ENCODE results near the gene MYO5A.
"Not testable (repeated sequence)": the region's sequence is repeated elsewhere in the genome, so short reads cannot be mapped to it uniquely, and the experiment has no call there.

The MYO5A gene

DNA sequence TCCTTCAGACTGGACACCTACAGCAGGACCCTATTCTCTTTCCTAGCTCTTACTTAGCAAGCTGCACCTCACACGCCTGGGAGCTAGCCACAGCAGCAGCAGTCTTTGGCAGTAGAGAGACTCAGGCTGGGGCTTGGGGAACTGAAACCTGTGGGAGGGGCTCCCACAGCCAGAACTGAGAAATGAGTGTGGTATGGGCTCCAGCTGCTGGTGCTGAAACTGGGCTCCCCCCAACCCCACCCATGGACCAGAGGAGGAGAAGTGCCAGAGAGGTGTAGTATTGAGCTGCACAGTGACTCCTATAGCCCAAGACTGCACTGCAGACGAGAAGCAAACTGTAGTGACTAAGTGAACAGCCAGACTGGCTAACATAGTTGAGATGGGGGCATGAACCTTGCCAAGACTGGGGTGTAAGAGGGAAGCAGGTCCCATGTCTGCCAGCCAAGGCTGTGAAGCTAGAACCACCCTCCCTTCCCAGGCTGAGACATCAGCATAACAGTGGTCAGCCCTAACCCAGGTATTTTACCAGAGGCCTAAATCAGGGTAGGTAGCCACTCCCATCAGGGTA lies 62.5 kb downstream of the MYO5A start:
- in situ Hi-C loops (cut with MboI; ENCODE audit: low sequenced_read_pairs), result no loop called here

DNA sequence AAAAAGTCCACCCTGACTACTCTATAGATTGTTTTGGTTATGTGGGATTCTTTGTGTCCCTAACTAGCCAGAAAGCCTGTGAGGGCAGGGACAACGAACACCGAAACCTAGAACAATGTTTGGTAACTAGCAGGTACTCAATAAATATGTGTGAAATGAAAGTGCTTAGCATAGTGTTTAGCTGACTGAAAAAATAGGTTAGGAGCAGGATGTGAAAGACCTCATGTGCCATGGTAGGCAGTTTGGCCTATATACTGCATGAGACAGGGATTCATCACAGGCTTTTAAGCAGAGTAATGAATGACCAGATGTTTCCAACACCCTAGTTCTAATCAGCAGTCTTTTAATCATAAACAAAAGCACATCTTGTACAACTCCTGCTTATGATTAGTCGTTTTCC lies 64.2 kb downstream of the MYO5A start:
- in situ Hi-C loops (cut with MboI; ENCODE audit: low sequenced_read_pairs), result no loop called here

DNA sequence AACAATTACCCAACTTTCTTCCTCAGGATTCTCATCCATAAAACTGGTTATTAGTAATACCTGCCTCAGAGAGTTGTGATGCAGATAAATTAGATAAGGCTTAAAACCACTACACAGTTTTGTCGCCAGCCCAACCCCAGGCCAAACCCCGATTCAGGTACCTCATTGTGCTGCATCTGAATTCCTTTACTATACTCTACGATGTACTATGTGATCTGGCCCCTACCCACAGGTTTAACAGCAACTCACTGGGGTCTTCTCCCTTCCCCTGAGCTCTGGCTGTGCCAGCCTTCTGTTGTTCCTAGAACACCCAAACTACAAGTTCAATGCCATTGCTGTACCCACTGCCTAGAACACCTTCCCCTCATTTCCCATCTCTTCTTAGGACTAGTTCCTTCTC lies 64.6 kb downstream of the MYO5A start:
- in situ Hi-C loops (cut with MboI; ENCODE audit: low sequenced_read_pairs), result no loop called here

DNA sequence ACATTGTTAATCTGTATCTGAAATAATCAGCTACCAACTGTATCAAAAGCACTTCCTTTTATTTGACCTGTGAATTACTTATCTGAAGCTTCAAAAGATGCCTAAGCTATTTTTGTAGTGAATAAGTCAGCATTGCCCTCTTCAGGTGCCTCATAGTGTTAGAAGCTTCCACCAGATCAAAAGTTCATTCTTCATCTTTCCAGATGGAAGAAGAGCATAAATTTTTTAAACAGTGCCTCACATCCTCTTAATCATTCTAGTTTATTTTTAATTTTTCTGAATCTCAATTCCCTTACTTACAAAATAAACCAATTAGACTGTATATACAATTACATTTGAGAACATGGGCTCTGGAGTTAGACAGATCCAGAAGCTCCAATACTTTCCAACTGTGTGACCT lies 65.0 kb downstream of the MYO5A start:
- in situ Hi-C loops (cut with MboI; ENCODE audit: low sequenced_read_pairs), result no loop called here

DNA sequence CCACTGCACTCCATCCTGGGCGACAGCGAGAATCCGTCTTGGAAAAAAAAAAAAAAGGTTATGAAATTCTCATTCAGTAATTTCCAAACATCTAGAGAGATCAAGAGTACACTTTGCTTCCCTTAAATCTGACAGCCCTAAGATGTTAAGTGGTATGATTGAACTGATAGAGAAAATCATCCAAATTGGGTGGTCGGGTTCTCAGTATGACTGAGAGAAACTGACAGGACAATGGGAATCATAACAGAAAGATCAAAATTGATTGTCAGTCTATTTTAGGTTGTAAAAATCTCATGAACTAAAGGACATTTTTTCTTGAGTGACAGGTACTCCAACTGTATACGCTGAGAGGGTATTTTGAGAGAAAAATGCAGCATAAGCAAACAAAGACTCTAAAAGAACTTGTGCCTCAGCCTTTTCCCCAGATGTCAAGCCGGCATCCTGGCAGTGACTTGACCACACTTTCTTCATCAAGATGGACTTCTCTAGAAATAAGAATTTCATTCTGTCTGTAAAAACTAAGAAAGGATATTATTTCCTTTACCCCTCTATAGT lies 65.8 kb downstream of the MYO5A start:
- in situ Hi-C loops (cut with MboI; ENCODE audit: low sequenced_read_pairs), result no loop called here

DNA sequence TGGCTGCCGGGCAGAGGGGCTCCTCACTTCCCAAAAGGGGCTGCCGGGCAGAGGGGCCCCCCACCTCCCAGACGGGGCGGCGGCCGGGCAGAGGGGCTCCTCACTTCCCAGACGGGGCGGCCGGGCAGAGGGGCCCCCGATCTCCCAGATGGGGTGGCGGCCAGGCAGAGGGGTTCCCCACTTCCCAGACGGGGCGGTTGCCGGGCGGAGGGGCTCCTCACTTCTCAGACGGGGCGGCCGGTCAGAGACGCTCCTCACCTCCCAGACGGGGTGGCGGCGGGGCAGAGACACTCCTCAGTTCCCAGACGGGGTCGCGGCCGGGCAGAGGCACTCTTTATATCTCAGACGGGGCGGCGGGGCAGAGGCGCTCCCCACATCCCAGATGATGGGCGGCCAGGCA lies 69.0 kb downstream of the MYO5A start:
- in situ Hi-C loops (cut with MboI; ENCODE audit: low sequenced_read_pairs), result not testable (repeated sequence)

DNA sequence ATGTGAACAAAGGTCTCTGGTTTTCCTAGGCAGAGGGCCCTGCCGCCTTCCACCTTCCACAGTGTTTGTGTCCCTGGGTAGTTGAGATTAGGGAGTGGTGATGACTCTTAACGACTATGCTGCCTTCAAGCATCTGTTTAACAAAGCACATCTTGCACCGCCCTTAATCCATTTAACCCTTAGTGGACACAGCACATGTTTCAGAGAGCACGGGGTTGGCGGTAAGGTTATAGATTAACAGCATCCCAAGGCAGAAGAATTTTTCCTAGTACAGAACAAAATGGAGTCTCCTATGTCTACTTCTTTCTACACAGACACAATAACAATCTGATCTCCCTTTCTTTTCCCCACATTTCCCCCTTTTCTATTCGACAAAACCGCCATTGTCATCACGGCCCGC lies 69.4 kb downstream of the MYO5A start:
- in situ Hi-C loops (cut with MboI; ENCODE audit: low sequenced_read_pairs), result not testable (repeated sequence)

DNA sequence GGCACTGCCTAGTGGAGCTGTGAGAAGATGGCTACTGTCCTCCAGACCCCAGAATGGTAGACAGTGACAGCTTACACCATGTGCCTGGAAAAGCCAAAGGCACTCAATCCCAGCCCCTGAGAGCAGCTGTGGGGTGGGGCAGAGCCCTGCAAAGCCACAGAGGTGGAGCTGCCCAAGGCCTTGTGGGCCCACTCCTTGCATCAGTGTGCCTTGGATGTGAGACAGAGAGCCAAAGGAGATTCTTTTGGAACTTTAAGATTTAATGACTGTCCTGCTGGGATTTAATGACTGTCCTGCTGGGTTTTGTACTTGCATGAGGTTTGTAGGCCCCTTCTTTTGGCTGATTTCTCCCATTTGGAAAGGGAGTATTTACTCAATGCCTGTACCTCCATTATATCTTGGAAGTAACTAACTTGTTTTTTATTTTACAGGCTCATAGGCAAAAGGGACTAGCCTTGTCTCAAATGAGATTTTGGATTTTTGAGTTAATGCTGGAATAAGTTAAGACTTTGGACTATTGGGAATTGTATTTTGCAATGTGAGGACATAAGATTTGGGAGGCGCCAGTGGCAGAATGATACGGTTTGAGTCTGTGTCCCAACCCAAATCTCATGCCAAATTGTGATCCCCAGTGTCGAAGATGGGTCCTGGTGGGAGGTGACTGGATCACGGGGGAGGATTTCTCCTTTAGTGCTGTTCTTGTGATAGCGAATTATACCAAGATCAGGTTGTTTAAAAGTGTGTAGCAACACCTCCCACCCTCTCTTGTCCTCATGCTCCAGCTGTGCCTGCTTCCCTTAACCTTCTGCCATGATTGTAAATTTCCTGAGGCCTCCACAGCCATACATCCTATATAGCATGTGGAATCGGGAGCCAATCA lies 80.4 kb downstream of the MYO5A start:
- in situ Hi-C loops (cut with MboI; ENCODE audit: low sequenced_read_pairs), result no loop called here

DNA sequence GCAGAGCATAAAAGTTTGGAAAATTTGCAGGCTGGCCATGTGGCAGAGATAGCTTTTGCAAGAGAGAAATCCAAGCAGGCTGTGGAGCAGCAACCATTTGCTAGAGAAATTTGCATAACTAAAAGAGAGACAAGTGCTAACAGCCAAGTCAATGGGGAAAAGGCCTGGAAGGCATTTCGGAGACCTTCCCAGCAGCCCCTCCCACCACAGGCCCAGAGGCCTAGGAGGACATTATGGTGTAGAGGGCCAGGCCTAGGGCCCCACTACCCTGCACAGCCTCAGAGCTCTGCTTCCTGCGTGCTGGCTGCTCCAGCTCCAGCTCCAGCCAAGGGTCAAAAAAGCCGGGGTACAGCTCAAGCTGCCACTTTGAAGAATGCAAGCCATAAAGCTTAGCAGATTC lies 82.7 kb downstream of the MYO5A start:
- in situ Hi-C loops (cut with MboI; ENCODE audit: low sequenced_read_pairs), result no loop called here

DNA sequence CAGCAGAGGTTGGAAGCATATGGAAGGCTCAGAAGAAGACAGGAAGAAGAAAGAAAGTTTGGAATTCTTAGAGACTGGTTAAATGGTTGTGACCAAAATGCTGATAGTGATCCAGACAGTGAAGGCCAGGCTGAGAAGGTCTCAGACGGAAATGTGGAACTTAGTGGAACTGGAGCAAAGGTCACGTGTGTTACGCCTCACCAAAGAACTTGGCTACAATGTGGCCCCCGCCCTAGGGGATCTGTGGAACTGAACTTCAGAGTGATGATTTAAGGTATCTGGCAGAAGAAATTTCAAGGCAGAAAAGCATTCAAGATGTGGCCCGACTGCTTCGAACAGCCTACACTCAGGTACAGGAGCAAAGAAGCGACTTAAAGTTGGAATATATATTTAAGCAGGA lies 83.1 kb downstream of the MYO5A start:
- in situ Hi-C loops (cut with MboI; ENCODE audit: low sequenced_read_pairs), result no loop called here

DNA sequence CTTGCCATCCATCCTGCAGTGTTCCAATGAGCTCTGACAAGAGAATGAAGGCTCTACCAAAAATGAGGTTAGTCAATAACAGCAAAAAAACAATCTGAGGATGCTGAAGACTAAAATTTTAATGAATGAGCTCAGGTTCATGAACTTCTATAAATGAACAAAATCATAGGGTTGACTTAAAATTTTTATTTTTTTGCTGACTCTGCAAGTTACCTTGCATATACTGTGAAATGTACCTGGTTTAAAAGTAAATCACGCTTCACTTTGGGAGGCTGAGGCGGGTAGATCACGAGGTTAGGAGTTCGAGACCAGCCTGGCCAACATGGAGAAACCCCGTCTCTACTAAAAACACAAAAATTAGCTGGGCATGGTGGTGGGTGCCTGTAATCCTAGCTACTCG lies 85.5 kb downstream of the MYO5A start:
- in situ Hi-C loops (cut with MboI; ENCODE audit: low sequenced_read_pairs), result not testable (repeated sequence)

DNA sequence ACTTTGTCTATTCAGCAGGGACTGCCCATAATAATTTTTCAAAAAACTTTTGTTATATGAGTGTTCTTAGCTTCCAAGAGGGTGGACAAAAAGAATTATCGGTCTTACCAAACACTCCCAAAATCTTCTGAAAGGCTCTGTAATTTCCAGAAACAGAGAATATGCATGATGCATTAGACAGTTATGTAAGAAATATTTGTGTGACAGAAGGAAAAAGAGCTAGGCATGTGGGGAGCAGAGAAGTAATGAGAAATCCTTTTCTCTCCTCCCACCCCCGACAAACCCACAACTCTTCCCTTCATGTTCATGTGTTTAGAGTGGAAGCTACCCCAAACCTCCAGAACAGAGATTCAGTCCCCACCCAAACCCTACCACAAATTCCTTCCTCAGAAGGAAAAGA lies 86.8 kb downstream of the MYO5A start:
- in situ Hi-C loops (cut with MboI; ENCODE audit: low sequenced_read_pairs), result no loop called here

DNA sequence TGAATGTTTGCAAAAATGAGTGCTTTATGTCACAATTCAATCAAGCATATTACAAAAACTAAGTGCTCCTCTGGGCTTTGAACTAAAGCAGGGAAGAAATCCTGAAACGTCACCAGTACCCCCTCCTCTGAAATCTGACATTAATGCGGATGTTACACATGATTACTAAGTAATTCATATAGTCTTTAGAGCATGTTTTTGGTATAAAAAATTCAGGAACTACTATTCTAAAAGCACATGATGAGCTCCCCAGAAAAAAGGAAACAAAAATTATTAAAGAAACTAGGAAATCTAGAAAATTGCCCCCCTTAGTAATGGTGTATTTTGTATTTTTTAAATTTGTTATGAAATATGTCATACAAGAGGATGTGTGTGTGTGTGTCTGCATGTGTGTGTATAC lies 87.7 kb downstream of the MYO5A start:
- in situ Hi-C loops (cut with MboI; ENCODE audit: low sequenced_read_pairs), result no loop called here

DNA sequence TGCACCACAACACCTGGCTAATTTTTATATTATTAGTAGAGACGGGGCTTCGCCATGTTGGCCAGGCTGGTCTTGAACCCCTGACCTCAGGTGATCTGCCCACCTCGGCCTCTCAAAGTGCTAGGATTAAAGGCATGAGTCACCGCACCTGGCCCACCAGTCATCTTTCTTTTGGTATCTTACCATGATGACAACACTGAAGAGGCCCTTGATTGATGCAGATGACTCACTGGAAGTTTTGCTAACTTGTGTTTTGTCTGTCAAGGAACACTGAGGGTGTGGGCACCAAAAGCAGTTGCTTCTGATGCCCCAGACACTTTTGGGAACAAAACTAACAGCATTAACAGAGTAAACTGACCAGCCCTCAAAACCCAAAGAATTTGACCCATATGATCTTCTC lies 88.3 kb downstream of the MYO5A start:
- in situ Hi-C loops (cut with MboI; ENCODE audit: low sequenced_read_pairs), result no loop called here

DNA sequence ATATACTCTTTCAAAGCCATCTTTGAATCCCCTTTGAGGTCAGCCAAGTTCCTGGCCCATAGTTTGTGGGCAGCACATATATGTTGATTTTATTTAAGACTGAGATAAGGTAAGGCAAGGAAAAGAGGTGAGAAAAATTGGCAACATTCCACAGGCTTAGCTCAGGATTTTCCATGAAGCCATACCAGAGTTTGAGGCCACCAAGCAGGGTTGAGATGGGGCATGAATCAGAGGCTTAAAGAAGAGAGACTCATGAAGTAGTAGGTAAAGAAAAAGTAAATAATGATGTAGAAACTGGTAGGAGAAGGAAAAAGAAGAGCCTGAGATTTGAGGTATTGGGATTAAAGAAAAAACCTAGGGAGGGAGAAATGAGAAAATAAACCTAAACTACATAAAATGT lies 89.2 kb downstream of the MYO5A start:
- in situ Hi-C loops (cut with MboI; ENCODE audit: low sequenced_read_pairs), result no loop called here

DNA sequence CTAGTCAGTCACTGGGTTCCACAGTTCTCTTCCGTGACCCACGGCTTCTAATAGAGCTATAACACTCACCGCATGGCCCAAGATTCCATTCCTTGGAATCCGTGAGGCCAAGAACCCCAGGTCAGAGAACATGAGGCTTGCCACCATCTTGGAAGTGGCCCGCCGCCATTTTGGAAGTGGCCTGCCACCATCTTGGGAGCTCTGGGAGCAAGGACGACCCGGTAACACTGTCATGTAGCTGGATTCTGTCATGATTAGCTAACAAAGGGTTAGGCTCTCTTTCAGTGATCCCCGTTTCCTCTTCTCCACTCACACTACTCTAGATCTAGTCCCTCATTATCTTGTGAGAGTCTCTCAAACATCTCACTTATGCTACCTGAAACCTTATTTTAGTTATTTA lies 89.6 kb downstream of the MYO5A start:
- in situ Hi-C loops (cut with MboI; ENCODE audit: low sequenced_read_pairs), result not testable (repeated sequence)

DNA sequence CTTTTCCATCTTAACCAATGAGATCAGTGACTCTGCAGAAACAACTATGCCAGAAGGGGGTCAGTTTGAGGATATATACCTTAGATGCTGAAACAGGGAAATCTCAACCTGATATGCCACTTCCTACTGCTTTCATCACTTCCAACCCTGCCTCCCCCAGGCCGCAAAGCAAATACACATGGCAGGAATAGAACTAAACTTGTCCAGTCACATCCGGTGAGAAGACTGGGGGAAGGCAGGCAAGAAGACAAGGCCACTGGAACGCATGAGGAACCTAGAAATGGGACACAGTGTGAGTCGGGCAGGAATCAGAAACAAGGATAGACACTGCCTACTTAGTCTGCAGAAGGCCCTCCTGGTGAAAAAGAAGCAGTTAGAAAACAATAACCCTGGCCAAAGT lies 90.6 kb downstream of the MYO5A start:
- in situ Hi-C loops (cut with MboI; ENCODE audit: low sequenced_read_pairs), result no loop called here

DNA sequence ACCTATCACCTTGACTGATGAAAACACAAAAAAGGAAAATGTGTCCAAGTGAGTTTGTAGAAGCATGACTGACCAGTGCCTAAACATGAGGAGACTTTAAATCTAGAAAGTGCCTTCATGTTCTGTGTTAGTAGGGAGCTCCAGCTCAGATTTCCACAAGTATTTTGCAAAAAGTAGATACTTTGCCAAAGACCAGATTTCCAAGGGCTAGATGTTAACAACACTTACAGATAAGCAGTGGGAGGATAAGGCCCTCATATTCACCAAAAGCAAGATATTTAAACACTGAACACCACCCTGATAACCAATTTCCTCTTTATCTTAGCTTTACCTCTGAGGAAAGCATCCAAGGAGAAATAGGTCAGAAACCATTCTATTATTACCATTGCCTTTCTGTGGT lies 91.0 kb downstream of the MYO5A start:
- in situ Hi-C loops (cut with MboI; ENCODE audit: low sequenced_read_pairs), result no loop called here

DNA sequence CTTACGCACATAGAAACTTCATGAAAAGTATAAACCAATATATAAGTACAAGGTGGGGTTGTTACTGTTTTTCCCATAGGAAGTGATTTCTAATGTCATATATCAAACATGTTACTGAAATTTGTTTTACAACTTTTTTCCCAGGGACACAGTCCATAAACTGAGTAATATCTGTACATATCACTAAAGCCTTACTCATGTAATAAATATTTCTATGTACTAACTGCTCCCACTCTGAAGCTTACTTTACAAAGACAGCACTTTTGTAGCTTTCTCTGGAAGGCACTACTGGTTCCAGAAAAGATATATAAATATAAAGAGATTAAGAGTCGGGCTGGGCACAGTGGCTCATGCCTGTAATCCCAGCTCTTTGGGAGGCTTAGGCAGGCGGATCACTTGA lies 91.7 kb downstream of the MYO5A start:
- in situ Hi-C loops (cut with MboI; ENCODE audit: low sequenced_read_pairs), result no loop called here

DNA sequence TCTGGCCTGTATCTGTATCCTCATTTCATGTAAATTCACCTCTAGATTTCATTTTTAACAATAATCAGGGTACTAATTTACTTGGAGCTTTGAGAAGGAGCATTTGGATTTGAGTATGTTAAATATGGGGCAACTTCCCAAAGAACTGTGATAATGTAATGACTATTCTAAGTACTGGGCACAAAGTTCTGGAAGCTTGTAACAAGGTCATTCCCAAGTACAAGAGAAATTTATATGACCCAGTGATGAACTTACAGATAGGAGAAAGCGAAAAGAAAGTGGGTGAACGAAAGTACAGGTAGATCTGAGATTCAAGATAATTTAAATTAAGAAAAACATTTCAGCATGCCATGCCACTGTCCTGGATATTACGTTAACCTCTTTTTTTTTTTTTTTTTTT lies 93.8 kb downstream of the MYO5A start:
- in situ Hi-C loops (cut with MboI; ENCODE audit: low sequenced_read_pairs), result no loop called here

DNA sequence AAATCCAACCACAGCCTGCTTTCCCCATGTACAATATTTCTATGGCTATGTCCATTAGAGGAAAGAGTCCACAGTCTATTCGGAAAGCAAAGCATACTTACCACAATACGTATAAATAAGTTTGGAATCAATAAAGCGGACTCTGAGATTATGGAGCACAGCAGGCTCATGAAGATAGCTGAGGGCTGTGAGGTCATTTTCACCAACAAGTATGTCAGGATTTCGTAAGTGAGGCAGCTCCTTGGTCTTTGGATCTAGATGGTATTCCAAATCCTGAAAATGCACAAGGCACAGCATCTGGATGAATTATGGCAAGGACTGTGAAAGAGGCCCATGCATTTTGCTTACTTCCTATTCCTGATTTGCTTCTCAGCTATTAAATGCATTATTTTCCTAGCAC lies 100.4 kb downstream of the MYO5A start:
- in situ Hi-C loops (cut with MboI; ENCODE audit: low sequenced_read_pairs), result no loop called here

DNA sequence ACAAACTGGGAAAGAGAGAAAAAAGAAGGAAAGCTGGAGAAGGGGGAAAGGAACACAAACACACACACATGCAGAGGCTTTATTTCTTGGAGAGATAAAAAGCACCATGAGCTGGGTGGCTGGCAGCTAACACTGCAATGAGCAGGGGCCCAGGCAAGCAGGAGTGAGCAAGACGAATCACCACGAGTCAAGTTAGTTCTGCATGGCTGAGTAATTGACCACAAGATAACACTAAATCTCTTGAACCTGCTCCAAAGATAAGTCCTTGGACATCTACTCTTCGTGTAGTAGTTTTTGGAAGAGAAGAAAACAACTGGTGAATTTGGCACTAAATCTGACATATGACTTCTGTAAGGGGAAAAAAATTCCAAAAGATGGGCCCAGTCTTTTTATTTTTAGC lies 100.9 kb downstream of the MYO5A start:
- in situ Hi-C loops (cut with MboI; ENCODE audit: low sequenced_read_pairs), result no loop called here

Measured in hTERT RPE-1 (cell line).